H1 (cell line): ENCODE measurements around the gene MEX3B.

Source experiments
- CHD2 ChIP-seq: IDR thresholded peaks from 2 replicates; pipeline ENCODE4 v1.6.1; 2012; ENCODE audit warnings: low read length, improper control_type of control experiment
- POLR2AphosphoS5 ChIP-seq: IDR thresholded peaks from 2 replicates; pipeline ENCODE4 v1.6.1; 2011; ENCODE audit warnings: low read depth, low read length

- TF ChIP-seq CHD2 (no peak), POLR2AphosphoS5 (no peak)
Measured at GRCh38 chr15:81992523-81992922, 53.3 kb downstream of the MEX3B start.
